Fibroblast of peridontal ligament (primary cell): ENCODE measurements around the gene FGF9.

ENCODE experiments used
- DNase-seq: peaks from one replicate; pipeline ENCODE4 v3.0.0-alpha.2; 2010; ENCODE audit errors: extremely low read depth

Gene FGF9

GRCh38 chr13:21709697-21710096, 38.8 kb downstream of the FGF9 start:
- DNase-seq = no peak

- DNase-seq = no peak
These were observed 39.3 kb downstream of the FGF9 start for GRCh38 chr13:21710163-21710562.

- no peak for DNase-seq
These were observed 46.9 kb downstream of the FGF9 start for GRCh38 chr13:21717817-21718216.

GRCh38 chr13:21719463-21719862, 48.6 kb downstream of the FGF9 start:
- DNase-seq = no peak

GRCh38 chr13:21723807-21724505, 53.1 kb downstream of the FGF9 start:
- DNase-seq = no peak

- DNase-seq = no peak
These were observed 59.5 kb downstream of the FGF9 start for GRCh38 chr13:21730186-21730880.

GRCh38 chr13:21733475-21734263, 62.8 kb downstream of the FGF9 start:
- DNase-seq = no peak

- DNase-seq = no peak
These were observed 64.1 kb downstream of the FGF9 start for GRCh38 chr13:21734961-21735360.

GRCh38 chr13:21735701-21736401, 65.0 kb downstream of the FGF9 start:
- DNase-seq = no peak

GRCh38 chr13:21736926-21737325, 66.1 kb downstream of the FGF9 start:
- DNase-seq = no peak

GRCh38 chr13:21738630-21739029, 67.8 kb downstream of the FGF9 start:
- no peak for DNase-seq

GRCh38 chr13:21739771-21740170, 68.9 kb downstream of the FGF9 start:
- no peak for DNase-seq

GRCh38 chr13:21741396-21741979, 70.6 kb downstream of the FGF9 start:
- DNase-seq = no peak

- DNase-seq = no peak
These were observed 71.2 kb downstream of the FGF9 start for GRCh38 chr13:21742096-21742495.

GRCh38 chr13:21744149-21744548, 73.3 kb downstream of the FGF9 start:
- DNase-seq = no peak

GRCh38 chr13:21745307-21745706, 74.4 kb downstream of the FGF9 start:
- no peak for DNase-seq

- DNase-seq = no peak
These were observed 76.6 kb downstream of the FGF9 start for GRCh38 chr13:21747456-21747855.

- DNase-seq = no peak
These were observed 77.3 kb downstream of the FGF9 start for GRCh38 chr13:21748166-21748565.

- no peak for DNase-seq
These were observed 78.5 kb downstream of the FGF9 start for GRCh38 chr13:21749410-21749809.

GRCh38 chr13:21752501-21752900, 81.6 kb downstream of the FGF9 start:
- DNase-seq = no peak

GRCh38 chr13:21753117-21753729, 82.3 kb downstream of the FGF9 start:
- no peak for DNase-seq
